ENCODE measurements around the gene CRACR2B.

CRACR2B gene

GRCh38 chr11:868802-869201 is 41.1 kb downstream of the CRACR2B start:
- no peak for DNase-seq (ENCODE audit: low read depth)

- no peak for DNase-seq (ENCODE audit: low read depth)
These were observed 41.8 kb downstream of the CRACR2B start for GRCh38 chr11:869399-870126.

GRCh38 chr11:870127-870413 is 42.4 kb downstream of the CRACR2B start:
- DNase-seq (ENCODE audit: low read depth): no peak

- no peak for DNase-seq (ENCODE audit: low read depth)
These were observed 42.7 kb downstream of the CRACR2B start for GRCh38 chr11:870418-870817.

- no peak for DNase-seq (ENCODE audit: low read depth)
These were observed 43.8 kb downstream of the CRACR2B start for GRCh38 chr11:871472-871871.

GRCh38 chr11:872799-873198 is 45.1 kb downstream of the CRACR2B start:
- no peak for DNase-seq (ENCODE audit: low read depth)

GRCh38 chr11:873706-874105 is 46.0 kb downstream of the CRACR2B start:
- no peak for DNase-seq (ENCODE audit: low read depth)

GRCh38 chr11:875203-875602 is 47.5 kb downstream of the CRACR2B start:
- no peak for DNase-seq (ENCODE audit: low read depth)

GRCh38 chr11:875769-876301 is 48.1 kb downstream of the CRACR2B start:
- DNase-seq (ENCODE audit: low read depth): no peak

- no peak for DNase-seq (ENCODE audit: low read depth)
These were observed 48.8 kb downstream of the CRACR2B start for GRCh38 chr11:876545-876944.

- DNase-seq (ENCODE audit: low read depth): no peak
These were observed 49.8 kb downstream of the CRACR2B start for GRCh38 chr11:877565-877964.

GRCh38 chr11:880447-880846 is 52.7 kb downstream of the CRACR2B start:
- no peak for DNase-seq (ENCODE audit: low read depth)
